Hypothalamus (tissue), 51 donors: Measurements from ENCODE around the gene DENND1A.
A peak's percentile ranks its signal among the peaks of the same experiment; 100 is the strongest.

Experiments used
- DNase-seq, 51 donors: peaks; one replicate each; lab custom pipeline; 2025; lab: John Stamatoyannopoulos, UW

DENND1A gene

GRCh38 chr9:123371228-123371584, 558.7 kb downstream of the DENND1A start:
- no peak for DNase-seq

- DNase-seq = no peak
Measured at GRCh38 chr9:123370526-123371227, 559.2 kb downstream of the DENND1A start.

DNA sequence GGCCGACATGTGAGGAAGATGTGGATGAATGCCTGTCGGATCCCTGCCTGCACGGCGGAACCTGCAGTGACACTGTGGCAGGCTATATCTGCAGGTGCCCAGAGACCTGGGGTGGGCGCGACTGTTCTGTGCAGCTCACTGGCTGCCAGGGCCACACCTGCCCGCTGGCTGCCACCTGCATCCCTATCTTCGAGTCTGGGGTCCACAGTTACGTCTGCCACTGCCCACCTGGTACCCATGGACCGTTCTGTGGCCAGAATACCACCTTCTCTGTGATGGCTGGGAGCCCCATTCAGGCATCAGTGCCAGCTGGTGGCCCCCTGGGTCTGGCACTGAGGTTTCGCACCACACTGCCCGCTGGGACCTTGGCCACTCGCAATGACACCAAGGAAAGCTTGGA, 559.8 kb downstream of the DENND1A start:
- DNase-seq = no peak

GRCh38 chr9:123369296-123369695, 560.6 kb downstream of the DENND1A start:
- no peak for DNase-seq

- DNase-seq = peak in 32 of 51 donors; percentile 21 to 85 (median 65)
Measured at GRCh38 chr9:123368536-123369153, 561.3 kb downstream of the DENND1A start.

DNA sequence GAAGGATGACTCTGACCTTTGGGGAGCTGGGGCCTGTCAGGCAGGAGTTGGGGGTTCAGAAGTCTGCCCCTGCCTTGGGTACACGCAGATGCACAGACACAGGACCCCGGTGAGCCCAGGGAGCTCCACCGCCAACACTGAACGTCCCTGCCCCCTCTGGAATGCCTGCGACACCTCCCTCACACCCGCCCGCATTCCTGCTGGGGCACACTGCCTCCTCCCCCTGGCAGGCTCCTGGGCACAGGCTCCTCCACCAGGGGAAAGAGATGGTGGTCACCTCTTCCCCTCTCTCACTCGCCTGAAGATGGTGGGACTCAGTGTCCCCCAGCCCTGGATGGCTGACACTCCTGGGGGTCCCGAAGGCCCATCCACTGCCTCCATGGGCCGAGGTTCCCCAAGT, 561.9 kb downstream of the DENND1A start:
- DNase-seq = no peak

DNA sequence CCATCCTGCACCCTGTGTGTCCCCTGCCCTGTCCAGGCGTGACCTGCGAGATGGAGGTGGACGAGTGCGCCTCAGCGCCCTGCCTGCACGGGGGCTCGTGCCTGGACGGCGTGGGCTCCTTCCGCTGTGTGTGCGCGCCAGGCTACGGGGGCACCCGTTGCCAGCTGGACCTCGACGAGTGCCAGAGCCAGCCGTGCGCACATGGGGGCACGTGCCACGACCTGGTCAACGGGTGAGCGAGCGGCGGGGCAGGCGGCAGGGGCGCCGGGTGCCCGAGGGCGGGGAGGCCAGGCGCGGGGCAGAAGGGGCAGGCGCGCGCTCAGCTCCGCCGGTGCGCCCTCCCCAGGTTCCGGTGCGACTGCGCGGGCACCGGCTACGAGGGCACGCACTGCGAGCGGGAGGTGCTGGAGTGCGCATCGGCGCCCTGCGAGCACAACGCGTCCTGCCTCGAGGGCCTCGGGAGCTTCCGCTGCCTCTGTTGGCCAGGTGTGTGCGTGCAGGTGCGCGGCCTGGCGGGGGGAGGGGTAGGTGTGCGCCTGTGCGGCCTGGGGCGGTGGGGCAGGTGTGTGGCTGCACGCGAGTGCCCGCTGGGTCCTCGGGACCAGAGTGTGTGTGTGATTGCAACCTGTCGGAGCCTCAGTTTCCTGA, 563.9 kb downstream of the DENND1A start:
- DNase-seq = no peak

DNA sequence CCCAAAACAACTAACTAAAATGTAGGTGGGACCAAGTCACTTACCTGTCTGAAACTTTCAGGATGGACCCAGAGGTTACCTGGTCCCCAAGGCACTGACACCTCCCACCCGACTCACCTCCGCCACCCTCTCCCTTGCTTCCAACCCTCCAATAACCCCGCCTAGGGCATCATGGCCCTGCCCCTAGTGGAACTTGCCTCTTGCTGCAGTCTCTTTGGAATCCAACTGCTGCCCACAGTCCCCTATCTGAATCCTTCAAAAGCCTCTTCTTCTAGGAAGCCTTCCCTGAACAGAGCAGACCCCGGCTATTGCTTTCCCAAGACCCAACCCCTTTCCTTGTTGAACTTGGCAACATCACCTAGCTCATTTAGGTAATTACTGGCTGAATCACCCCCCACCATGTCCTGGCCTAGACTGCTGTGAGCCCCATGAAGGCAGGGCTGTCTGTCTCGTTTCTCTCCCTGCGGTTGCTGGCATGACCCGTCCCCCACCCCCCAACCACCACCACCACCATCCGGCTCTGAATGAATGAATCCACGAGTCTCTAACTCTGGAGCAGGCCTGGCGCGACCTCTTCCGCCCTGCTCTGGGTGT, 564.5 kb downstream of the DENND1A start:
- no peak for DNase-seq

DNA sequence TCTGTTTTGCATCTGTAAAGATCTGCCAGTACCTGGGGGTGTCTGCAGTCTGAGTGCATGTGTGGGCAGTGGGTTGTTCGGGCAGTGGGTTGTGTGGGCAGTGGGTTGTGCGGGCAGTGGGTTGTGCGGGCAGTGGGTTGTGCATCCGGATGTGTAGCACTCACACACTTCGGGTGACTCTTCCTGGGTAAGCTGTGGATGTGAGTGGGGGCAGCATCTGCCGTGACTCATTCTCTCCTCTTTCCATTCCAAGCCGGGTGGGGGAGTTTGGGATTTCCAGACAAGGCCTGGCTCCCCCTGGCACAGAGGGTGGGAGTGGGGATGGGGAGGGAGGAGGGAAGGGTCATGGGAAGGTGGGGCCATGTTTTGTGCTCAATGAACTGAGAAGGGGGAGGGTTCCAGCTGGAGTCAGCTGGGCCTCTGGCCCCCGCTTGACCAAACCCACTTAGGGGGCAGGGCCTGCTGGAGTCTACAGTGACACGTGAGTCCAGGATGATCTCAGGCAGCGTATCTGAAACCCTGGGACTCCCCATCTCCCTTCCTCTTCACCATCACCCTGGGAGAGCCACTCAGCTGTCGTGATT, 565.6 kb downstream of the DENND1A start:
- DNase-seq = peak in 37 of 51 donors; percentile 23 to 90 (median 69)

DNA sequence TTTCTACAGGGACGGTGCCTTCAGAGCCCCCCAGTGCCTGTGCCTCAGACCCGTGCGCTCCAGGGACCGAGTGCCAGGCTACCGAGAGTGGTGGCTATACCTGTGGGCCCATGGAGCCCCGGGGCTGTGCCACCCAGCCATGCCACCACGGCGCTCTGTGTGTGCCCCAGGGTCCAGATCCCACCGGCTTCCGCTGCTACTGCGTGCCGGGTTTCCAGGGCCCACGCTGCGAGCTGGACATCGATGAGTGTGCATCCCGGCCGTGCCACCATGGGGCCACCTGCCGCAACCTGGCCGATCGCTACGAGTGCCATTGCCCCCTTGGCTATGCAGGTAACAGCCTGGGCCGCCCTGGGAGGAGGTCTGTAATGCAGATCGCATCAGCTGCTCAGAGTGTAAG, 567.1 kb downstream of the DENND1A start:
- DNase-seq = no peak

DNA sequence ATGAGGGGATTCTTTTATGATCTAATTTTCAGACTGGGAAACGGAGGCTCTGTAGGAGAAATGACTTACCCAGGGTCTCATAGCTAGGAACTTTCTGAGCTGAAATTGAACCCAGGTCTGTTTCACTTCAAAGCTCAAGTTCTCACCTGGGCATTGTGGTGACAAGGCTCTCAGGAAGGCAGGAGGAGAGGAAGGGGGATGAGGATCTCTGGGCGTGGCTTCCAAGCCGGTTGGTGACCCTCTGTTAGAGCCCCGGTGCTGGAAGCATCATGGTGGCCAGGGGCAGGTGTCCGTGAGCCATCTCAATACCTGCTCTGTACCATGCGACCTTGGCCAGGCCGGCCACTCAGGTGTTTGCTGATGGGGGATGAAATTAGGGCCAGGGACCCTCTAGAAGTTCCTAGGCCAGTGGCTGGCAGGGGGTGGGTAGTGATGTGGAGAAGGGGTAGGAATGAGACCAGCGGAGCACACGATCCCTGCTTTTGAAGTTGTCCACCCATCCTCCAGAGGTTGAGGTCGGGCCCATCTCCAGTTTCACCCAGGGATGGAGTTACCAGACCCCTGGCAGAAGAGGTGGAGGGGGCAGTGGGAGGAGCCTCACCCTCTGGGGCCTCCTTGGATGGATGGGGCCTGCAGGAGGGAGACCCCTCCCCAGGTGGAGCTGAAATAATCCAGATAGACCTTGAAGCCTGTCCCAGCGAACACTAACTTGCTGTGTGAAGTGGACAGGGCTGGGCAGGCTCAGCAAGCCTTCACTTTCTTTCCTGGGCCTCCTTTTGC, 568.0 kb downstream of the DENND1A start:
- DNase-seq = no peak

- DNase-seq = no peak
Measured at GRCh38 chr9:123361086-123361730, 568.7 kb downstream of the DENND1A start.

- DNase-seq = peak in 6 of 51 donors; percentile 15 to 64 (median 36)
Measured at GRCh38 chr9:123360161-123361085, 569.5 kb downstream of the DENND1A start.

DNA sequence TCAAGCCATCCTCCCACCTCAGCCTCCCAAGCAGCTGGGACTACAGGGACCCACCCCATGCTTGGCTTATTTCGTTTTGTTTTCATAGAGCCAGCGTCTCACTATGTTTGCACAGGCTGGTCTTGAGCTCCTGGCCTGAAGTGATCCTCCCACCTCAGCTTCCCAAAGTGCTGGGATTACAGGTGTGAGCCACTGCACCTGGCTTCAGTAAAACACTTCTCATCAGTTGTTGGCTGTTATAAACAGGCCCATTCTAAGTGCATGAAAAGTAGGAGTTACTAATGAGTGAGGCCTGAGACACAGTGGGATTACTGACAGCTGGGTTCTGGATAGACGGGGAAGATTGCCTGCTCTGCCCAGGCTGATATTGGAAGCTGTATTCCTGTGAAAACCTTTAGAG, 570.4 kb downstream of the DENND1A start:
- no peak for DNase-seq

GRCh38 chr9:123359106-123359505, 570.8 kb downstream of the DENND1A start:
- DNase-seq = no peak

GRCh38 chr9:123358181-123358905, 571.6 kb downstream of the DENND1A start:
- peak in 40 of 51 donors; percentile 18 to 87 (median 68) for DNase-seq

GRCh38 chr9:123357743-123358059, 572.2 kb downstream of the DENND1A start:
- DNase-seq = no peak
